Left ventricle myocardium inferior (tissue), 1 donor: ENCODE measurements around the gene PTPRCAP. TPM values are rescaled to one million over a fixed set of nuclear protein-coding genes. Genes with fewer than 3 reads are reported as not detected.

Experiments used
- DNase-seq: peaks from one replicate; pipeline ENCODE4 v3.0.0-alpha.2; 2020
- H3K27ac ChIP-seq: fragments of 200-600 bp; replicated peaks from 2 replicates; pipeline ENCODE4 v1.8.0; 2021
- H3K27me3 ChIP-seq: fragments of 200-600 bp; 2 replicates; pipeline ENCODE4 v1.8.0; 2021; ENCODE audit warnings: low read depth
- H3K36me3 ChIP-seq: fragments of 200-600 bp; 2 replicates; pipeline ENCODE4 v1.8.0; 2021
- H3K4me1 ChIP-seq: fragments of 200-600 bp; 2 replicates; pipeline ENCODE4 v1.8.0; 2021
- H3K4me3 ChIP-seq: fragments of 200-600 bp; 2 replicates; pipeline ENCODE4 v1.8.0; 2021; ENCODE audit warnings: mild to moderate bottlenecking, moderate library complexity
- H3K9me3 ChIP-seq: fragments of 200-600 bp; replicated peaks from 2 replicates; pipeline ENCODE4 v1.8.0; 2021
- intact Hi-C: fragments of 100-400 bp; cut with micrococcal nuclease; formaldehyde crosslinking; loops from one replicate; pipeline ENCODE4 v1.11.0; 2022
- total RNA-seq: library from RNA; stranded (reverse); fragmentation: NEBNext Ultra II Directional; extraction: Animal tissue kit (Norgen Biotek cat#: 25700); gene quantifications from one replicate; pipeline ENCODE4 v1.2.1, GENCODE V29; 2021
- TF ChIP-seq, protein P1 (sequence below): fragments of 200-600 bp; IDR thresholded peaks from 2 replicates; pipeline ENCODE4 v1.8.0; 2021; ENCODE audit warnings: antibody characterized with exemption, mild to moderate bottlenecking, borderline replicate concordance
- donor health status: DM: no; HTN: yes; CAD: no; lungs with severe emphysema.

PTPRCAP gene
- total RNA-seq, 1 donor from 2014 or later, result 0.60 TPM

DNA sequence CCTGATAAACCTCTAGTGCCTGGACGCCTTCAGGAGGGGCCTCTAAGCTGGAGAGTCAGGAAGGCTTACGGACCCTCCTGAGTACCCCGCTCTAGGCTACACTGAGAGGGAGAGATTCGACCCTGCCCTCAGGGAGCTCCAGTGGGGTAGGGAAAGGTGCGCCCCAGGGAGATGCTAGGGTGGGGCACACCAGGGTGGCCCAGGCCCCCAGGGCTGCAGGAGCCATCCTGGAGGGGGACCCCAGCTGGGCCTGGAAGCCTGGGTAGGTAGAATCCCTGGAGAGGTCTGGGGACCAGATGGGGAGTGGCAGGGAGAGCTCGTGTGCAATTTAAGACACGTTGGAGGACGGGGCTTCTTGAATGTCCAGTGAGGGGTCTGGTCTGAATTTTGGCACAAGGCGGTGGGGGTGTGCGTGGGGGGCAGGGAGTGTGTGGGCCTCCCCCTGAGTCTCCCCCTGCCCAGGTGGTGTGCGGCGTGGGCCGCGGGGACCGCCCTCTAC is 17.3 kb downstream of the PTPRCAP start:
- Histone ChIP-seq H3K27ac (peak overlapping the region; percentile 92), H3K9me3 (no peaks in the 10 kb centered on the region), H3K36me3 (no peaks in the 10 kb centered on the region), H3K4me1 (peaks cover 57% of the 10 kb centered on the region), H3K27me3 (peaks cover 6% of the 10 kb centered on the region), H3K4me3 (peak overlapping the region; percentile 69)
- DNase-seq, result no peak
- intact Hi-C loops, result no loop called here
- TF ChIP-seq, protein P1, sequence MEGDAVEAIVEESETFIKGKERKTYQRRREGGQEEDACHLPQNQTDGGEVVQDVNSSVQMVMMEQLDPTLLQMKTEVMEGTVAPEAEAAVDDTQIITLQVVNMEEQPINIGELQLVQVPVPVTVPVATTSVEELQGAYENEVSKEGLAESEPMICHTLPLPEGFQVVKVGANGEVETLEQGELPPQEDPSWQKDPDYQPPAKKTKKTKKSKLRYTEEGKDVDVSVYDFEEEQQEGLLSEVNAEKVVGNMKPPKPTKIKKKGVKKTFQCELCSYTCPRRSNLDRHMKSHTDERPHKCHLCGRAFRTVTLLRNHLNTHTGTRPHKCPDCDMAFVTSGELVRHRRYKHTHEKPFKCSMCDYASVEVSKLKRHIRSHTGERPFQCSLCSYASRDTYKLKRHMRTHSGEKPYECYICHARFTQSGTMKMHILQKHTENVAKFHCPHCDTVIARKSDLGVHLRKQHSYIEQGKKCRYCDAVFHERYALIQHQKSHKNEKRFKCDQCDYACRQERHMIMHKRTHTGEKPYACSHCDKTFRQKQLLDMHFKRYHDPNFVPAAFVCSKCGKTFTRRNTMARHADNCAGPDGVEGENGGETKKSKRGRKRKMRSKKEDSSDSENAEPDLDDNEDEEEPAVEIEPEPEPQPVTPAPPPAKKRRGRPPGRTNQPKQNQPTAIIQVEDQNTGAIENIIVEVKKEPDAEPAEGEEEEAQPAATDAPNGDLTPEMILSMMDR, result no peak

DNA sequence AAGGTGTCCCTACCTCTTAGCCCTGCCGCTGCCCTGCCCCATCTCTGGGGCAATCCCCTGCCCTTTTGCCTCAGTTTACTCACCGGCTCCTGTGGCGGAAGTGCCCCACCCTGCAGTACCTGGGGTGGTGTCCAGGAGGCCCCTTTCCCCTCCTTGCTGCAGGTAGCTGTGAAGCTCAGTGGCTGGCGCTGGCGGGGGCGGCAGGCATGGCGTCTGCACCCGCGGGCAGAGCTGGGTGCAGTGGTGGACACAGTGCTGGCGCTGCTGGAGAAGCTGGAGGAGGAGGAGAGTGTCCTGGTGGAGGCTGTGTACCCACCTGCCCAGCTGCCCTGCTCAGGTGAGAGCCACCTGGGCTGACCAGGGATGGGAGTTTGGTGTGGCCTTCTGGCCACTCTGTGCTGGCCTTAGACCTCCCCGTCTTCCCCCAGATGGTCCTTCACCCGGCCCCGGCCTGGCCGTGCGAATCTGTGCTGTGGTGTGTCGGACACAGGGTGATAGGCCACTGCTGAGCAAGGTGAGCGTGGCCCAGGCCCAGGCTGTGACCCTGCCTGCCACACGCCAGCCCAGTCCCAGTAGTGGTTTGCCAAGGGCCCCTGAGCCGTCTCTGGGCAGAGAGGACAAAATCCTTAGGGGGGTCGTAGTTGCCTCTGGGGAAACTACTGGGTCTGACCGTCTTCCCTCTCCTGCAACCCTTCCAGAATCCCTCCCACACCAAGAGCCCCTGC is 18.0 kb downstream of the PTPRCAP start:
- intact Hi-C loops, result no loop called here
- Histone ChIP-seq H3K27me3 (peaks cover 13% of the 10 kb centered on the region), H3K4me3 (peak overlapping the region; percentile 69), H3K27ac (peak overlapping the region; percentile 92), H3K4me1 (peaks cover 61% of the 10 kb centered on the region), H3K36me3 (no peaks in the 10 kb centered on the region), H3K9me3 (no peaks in the 10 kb centered on the region)
- DNase-seq, result no peak
- TF ChIP-seq, protein P1, result no peak

DNA sequence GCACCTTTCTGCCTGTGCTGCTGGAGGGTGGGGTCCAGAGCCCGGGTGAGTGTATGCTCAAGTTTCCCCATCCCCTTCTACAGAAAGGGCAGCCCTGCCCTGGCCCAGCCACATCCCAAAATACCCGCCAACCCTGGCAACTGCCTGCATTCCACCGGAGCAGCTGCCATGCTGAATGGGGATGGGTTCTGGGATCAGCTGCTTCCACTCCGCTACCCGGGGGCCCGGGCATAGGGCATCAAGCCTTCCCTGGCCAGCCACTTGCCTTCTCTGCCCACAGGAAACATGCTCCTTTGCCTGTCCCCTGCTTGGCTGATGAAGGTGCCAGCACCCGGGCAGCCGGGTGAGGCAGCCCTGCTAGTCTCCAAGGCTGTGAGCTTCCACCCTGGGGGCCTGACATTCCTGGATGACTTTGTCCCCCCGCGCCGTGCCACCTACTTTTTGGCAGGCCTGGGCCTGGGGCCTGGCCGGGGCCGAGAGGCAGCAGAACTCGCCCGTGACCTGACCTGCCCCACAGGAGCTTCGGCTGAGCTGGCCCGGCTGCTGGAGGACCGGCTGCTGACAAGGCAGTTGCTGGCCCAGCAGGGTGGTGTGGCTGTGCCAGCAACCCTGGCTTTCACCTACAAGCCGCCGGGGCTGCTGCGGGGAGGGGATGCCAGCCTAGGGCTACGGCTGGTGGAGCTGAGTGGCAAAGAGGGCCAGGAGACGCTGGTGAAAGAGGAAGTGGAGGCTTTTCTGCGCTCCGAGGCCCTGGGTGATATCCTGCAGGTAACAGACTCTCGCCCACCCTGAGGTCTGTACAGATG is 18.8 kb downstream of the PTPRCAP start:
- intact Hi-C loops, result no loop called here
- peaks cover 61% of the 10 kb centered on the region for H3K4me1 ChIP-seq
- TF ChIP-seq, protein P1, result no peak

DNA sequence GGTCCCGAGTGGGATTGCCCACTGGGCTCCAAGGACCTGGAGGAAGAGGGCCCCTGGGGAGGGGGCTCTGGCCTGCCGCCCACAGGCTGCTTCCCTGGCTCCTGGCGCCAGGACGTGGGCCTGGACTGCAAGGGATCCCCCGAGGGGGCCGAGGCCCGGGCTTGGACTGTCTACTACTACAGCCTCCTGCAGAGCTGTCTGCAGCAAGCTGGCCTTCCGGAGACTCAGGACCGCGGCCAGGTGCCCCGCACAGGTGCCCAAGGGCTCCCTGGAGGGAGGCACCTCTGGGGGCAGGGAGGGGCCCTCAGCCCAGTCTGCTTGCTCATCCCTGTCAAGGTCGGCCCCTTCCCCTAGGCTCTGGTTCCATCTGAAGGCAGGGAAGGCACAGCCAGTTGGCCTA is 20.1 kb downstream of the PTPRCAP start:
- no peak overlapping the region for H3K4me3 ChIP-seq
- peak overlapping the region; percentile 92 for H3K27ac ChIP-seq
- no peaks in the 10 kb centered on the region for H3K36me3 ChIP-seq
- DNase-seq, result no peak
- TF ChIP-seq, protein P1, result no peak
- H3K4me1 ChIP-seq, result peaks cover 61% of the 10 kb centered on the region
- intact Hi-C loops, result no loop called here
- H3K27me3 ChIP-seq, result peaks cover 32% of the 10 kb centered on the region
- no peaks in the 10 kb centered on the region for H3K9me3 ChIP-seq

More for the DNA sequence above, 18.8 kb downstream of the PTPRCAP start:
- H3K27ac ChIP-seq, result peak overlapping the region; percentile 92
- H3K36me3 ChIP-seq, result no peaks in the 10 kb centered on the region
- DNase-seq, result peak; percentile 58
- peak overlapping the region; percentile 33 for H3K4me3 ChIP-seq
- peaks cover 20% of the 10 kb centered on the region for H3K27me3 ChIP-seq
- H3K9me3 ChIP-seq, result no peaks in the 10 kb centered on the region

DNA sequence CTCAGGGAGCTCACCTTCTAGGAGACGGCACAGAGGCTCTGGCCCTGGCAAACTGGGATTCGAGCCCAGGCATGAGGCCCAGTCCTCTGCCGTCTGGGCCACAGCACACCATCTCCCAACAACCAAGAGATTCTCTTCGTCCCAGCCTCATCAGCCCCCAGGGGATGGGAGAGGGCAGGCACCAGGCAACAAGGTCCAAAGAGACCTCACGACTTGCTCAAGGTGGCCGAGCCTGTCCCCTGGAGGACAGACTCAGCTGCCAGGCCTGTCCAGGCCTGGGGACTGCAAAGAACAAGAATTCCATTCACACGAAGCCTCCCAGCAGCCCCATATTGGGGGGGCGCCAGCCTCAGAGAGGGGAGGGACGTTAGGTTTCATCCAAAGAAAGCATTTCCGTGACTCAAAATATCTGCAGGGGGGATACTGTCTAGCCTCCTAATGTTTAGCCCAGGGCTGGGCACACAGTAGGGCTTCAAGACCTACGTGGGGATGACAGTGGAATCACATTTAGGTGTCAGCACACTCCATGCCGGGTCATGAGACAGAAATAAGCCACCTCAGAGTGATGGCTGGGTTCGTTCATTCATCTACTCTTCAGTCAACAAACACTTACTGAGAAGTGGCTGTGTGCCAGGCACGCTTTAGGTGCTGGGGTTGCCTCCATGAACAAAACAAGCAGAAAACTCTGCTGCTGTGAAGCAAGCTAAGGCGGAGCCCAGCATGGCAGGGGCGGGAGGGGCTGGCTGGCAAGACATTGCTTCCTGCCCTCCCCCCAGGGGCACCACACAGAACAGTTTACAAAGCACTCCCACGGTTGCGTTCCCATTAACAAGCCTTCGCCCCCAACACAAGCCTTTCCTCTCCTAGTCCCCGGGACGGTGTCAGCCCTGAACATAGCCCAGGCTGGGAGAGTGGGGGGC is 20.8 kb downstream of the PTPRCAP start:
- no peaks in the 10 kb centered on the region for H3K9me3 ChIP-seq
- intact Hi-C loops, result no loop called here
- no peaks in the 10 kb centered on the region for H3K36me3 ChIP-seq
- TF ChIP-seq, protein P1, result no peak
- no peak for DNase-seq
- H3K27me3 ChIP-seq, result peaks cover 40% of the 10 kb centered on the region
- peak overlapping the region; percentile 92 for H3K27ac ChIP-seq
- peaks cover 61% of the 10 kb centered on the region for H3K4me1 ChIP-seq
- peak overlapping the region; percentile 60 for H3K4me3 ChIP-seq
